RPMI8226 (cell line): ENCODE results near the gene CCN2.

Source experiments
- DNase-seq: peaks from one replicate; pipeline ENCODE4 v3.0.0-alpha.2; 2015

The CCN2 gene

GRCh38 chr6:131966443-131966842, 15.3 kb upstream of the CCN2 start:
- DNase-seq = no peak

GRCh38 chr6:131963063-131963462, 11.9 kb upstream of the CCN2 start:
- DNase-seq = no peak

DNA sequence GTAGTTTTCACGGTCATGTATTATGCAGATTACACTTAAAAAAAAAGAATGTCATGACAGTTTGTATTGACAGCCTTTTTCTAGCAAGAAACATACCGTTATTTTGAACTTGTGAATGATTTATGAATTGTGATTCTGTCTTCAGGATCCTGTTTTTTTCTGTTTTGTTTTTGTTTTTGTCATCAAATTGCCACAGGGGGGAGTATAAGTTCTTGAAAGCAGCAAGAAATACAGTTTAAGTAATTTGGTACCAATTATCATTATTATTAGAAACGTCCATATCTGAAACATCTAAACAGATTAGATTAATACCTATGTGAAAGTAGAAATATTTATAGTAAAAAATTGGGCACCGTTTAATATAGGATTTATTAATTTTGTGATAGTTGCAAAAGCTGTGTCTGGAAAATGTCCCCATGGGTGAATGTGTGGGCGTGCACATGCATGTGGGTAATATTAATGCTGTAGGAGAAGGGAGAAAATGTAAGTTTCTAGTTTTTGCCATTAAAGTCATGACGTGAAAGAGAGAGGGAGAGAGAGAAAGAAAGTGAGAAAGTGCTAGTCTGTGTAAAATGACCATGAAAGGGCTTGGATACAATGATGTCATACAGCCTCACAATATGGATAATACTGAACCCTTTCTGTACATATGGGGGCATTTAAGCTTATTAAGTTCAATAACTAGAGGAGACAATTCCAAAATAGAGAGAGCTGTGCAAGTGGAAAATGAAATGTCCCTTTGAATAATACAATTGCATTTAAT, 9.4 kb upstream of the CCN2 start:
- no peak for DNase-seq

DNA sequence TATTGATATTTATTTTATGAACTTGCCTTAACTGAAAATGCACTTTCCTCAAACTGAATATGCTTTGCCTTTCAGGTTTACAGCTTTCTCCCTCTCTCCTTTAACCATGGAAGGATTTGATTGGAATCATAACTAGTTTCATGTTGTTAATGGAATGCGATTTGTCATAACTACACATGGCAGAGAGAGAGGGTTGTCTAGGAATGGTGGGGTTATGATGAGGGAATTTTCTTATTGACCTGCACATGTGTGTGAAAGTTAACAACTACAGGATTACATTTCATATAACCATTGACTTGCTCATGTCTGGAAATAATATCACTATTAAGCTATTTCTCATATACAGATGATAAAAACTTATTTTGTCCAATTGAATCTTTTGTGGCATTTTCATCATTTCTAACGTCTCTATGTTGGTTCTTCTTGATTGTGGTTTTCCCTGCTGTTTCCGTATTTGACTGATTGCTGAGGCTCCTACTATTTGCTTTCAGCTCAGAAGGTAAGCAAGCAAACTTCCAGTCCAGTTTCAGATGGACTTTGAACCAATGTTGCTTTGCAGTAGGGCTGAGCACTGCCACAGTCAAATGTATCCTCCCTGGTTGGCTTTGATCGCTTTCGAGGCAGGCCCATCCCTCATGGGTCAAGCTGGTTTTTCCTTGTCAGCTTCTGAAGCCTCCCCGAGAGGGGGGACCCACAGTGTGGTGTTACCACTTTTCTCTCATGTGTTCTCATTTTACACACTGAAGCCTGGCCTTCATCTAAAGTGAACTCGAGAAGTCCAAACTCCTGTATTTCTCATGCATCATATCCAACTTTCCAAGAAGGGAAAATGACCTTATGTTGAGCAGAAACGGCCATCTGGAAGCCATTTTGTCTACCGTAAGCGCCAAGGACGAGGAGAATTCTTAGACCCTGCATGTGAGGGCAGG, 7.6 kb upstream of the CCN2 start:
- no peak for DNase-seq

- no peak for DNase-seq
Observed at GRCh38 chr6:131958095-131958494, 6.9 kb upstream of the CCN2 start.

DNA sequence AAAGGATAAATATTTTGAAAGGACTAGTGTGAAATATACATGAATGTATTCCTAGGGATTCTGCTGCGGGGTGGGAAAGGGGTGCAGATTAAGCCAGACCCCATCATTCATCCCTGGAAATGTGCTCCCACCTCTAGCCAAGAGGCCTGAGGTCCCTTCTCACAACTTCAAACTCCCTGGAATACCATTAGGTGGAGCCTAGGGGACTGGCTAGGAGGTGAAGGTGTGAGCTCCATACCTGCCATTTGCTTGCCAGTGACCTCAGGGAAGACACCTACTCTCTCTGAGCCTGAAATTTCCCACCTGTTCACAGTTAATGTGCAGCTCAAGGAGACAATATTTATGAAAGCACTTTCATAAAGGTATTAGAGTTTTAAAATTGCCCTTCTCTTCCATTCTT, 4.7 kb upstream of the CCN2 start:
- no peak for DNase-seq

GRCh38 chr6:131955192-131955591, 4.0 kb upstream of the CCN2 start:
- DNase-seq = no peak

GRCh38 chr6:131954775-131955107, 3.6 kb upstream of the CCN2 start:
- no peak for DNase-seq

DNA sequence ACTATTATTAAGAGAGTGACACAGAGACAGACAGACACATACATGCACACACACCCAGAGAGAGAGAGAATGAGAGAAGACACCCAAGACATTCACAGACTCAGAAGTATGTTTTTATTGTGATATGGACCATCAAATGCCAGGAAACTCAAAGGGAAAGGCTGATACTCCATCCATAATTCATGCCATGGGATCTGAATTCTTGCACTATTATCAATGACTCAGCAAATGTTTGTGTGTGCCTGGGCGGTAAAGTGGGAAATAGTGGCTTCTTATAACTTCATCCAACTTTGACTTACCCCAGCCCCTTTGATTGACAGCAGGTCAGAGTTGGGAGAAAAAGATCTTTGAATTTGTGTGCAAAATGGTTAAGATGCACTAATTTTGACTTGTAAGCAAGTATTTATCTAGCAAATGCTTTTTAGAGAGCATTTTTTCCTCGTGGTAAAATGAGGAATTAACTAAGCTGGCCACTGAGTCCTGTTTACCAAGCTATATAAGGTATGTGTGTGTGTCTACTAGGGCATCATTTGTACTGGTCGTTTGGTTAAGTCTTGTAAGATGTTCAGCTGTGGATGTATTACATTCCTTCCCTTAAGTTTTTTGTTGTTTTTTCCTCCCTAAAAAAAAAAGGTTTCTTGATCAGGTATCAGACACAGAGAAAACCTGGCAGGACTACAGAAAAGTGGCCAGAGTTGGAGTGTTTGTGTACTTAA, 3.0 kb upstream of the CCN2 start:
- no peak for DNase-seq

DNA sequence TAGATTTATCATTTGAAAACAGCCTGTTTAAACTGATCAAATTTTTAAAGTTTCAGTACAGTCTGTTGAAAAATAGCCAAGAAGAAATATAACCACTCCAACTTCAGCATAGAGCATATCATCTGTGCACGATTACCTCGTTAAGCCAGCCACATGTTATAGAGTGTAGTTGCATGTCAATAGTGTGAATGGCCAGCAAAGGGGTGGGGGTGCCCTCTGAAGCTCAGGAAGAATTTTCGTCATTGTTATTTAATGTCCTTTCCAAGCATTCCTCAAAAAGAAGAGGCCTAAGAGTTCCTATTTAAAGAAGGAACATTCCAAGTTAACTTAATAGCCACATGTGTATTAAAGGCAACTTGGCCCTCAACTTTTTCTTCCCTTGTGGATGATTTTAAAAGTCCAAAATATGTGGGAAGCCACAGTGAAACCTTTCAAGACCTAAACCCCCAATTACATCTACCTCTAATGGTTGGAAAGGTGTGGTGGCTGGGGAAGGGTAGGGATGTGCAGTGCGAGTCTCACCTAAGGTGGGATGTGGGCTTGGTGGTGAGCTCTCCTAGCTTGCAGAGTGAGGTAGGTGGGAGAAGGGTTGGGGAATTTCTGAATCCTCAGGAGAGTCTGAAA, 1.8 kb upstream of the CCN2 start:
- DNase-seq = no peak

- no peak for DNase-seq
Observed at GRCh38 chr6:131951576-131952230, 531 bp upstream of the CCN2 start.

GRCh38 chr6:131949909-131950766, 1.0 kb downstream of the CCN2 start:
- peak; percentile 55 for DNase-seq

- no peak for DNase-seq
Observed at GRCh38 chr6:131949620-131949908, 1.6 kb downstream of the CCN2 start.

GRCh38 chr6:131948692-131949619, 2.2 kb downstream of the CCN2 start:
- DNase-seq = no peak

DNA sequence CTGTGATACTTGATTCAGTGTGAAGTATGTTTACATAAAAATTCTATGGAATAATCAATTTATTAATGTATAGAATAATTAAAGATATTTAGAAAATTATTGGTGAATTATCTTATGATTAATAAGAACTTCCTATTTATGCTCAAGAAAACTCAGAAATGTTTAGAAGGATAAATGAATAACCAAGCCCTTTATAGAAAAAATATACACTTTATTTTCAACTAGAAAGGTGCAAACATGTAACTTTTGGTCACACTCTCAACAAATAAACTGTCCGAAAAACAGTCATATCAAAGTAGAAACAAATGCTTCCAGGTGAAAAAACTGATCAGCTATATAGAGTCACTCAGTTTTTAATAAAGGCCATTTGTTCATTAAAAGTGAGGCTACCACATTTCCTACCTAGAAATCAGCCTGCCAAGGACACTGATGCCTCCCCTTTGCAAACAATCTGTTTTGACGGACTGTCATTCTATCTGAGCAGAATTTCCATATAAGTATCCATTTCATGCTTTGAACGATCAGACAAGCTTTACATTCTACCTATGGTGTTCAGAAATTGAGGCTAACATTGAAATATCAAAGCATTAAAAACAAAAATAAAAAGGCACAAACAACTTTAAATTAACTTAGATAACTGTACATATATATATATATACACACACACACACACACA, 3.0 kb downstream of the CCN2 start:
- no peak for DNase-seq

DNA sequence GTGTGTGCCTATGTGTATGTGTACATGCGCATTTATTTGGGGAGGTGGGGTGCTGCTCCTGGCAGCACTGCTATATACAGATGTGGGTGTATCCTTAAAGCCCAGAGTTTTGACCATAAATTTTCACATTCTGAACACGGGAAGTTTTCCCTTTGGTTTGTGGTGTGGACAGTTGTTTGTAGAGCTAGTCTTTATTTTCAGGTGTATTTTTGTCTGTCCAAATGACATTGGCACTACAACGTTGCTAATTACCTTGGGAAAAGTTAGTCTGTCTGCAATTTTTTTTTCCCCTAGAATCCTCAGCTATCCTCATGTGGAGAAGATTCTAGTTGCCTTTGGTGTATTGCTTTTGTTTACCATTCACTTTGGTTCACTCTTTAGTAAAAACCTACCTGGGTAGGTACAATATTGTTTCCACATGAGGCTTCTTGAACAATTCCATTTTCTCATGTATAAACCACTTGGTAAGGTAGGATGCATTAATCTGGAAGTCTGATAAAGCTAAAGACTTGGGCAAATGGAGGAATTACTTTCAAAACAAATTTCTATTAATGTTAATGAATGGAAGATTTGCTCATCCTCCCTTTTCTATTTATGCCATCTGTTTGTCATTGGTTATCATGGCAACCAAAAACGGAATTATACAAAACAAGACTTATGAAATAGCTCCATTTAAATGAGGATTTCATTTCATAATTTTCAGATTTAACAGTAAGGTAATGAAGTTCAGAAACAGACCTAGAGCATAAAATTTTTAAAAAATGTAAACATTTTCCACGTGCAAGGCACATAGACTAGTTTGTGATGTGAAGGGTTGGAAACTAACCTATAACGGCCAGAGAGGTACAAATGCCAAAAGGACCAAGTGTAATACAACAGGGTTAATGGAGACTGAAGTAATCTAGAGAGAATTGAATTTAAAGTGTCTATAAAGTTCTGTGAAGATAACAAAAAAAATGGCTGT, 3.9 kb downstream of the CCN2 start:
- DNase-seq = no peak

GRCh38 chr6:131946404-131946991, 4.7 kb downstream of the CCN2 start:
- DNase-seq = no peak

DNA sequence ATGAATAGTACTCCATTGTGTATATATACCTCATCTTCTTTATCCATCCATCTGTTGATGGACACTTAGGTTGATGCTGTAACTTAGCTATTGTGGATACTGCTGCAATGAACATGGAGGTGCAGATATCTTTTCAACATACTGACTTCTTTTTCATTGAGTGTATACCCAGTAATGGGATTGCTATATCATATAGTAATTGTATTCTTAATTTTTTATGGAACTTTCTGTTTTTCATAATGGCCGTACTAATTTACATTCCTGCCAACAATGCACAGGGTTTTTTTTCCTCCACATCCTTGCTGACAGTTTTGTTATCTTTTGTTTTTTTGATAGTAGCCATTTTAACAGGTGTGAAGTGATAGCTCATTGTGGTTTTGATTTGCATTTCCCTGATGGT, 5.2 kb downstream of the CCN2 start:
- DNase-seq = no peak
